K562 (cell line): Measurements from ENCODE around the gene SGK1. TPM values are rescaled to one million over a fixed set of nuclear protein-coding genes. Genes with fewer than 3 reads are reported as not detected.

ENCODE experiments used
- BRD9 ChIP-seq: fragments of 450-650 bp; IDR thresholded peaks from 2 replicates; pipeline ENCODE4 v1.6.1; 2018; ENCODE audit warnings: low read depth; ENCODE audit not compliant: partially characterized antibody
- CBX2 ChIP-seq: fragments of 200-600 bp; sonication (generic); IDR thresholded peaks from one replicate; pipeline ENCODE4 v1.6.1; 2012; ENCODE audit warnings: mild to moderate bottlenecking, low read length, inconsistent platforms; ENCODE audit not compliant: insufficient read depth, poor library complexity, severe bottlenecking
- EP300 ChIP-seq: IDR thresholded peaks from 2 replicates; pipeline ENCODE4 v1.6.1; 2012; ENCODE audit warnings: low read length, improper control_type of control experiment
- ETS2 ChIP-seq: IDR thresholded peaks from 2 replicates; pipeline ENCODE4 v1.6.1; 2016; ENCODE audit warnings: borderline replicate concordance, missing genetic modification characterization, mild to moderate bottlenecking, moderate library complexity, missing compliant biosample characterization; ENCODE audit not compliant: poor library complexity, severe bottlenecking
- FOXO4 ChIP-seq: fragments of 450-650 bp; formaldehyde crosslinking; IDR thresholded peaks from 2 replicates; pipeline ENCODE4 v1.4.0; 2020; ENCODE audit warnings: mild to moderate bottlenecking, moderate library complexity
- GABPA ChIP-seq: fragments of 200-800 bp; sonication (Bioruptor generic); conservative IDR thresholded peaks from 2 replicates; pipeline ENCODE4 v1.6.1; 2016; ENCODE audit warnings: low read depth, missing genetic modification characterization, missing compliant biosample characterization
- HDAC2 ChIP-seq: fragments of 450-650 bp; IDR thresholded peaks from 2 replicates; pipeline ENCODE4 v1.6.1; 2016; ENCODE audit warnings: mild to moderate bottlenecking
- HEY1 ChIP-seq: fragments of 250-450 bp; sonication (Bioruptor Pico); IDR thresholded peaks from 2 replicates; pipeline ENCODE4 v1.5.0; 2020; ENCODE audit warnings: mild to moderate bottlenecking, moderate library complexity, borderline replicate concordance
- KHSRP ChIP-seq: fragments of 450-650 bp; IDR thresholded peaks from 2 replicates; pipeline ENCODE4 v1.6.1; 2017
- MCM3 ChIP-seq: fragments of 450-650 bp; IDR thresholded peaks from 2 replicates; pipeline ENCODE4 v1.6.1; 2016
- MECOM ChIP-seq: fragments of 250-450 bp; sonication (Bioruptor Pico); IDR thresholded peaks from 2 replicates; pipeline ENCODE4 v1.8.0; 2022; ENCODE audit warnings: inconsistent platforms
- MEIS2 ChIP-seq: fragments of 450-650 bp; IDR thresholded peaks from 2 replicates; pipeline ENCODE4 v1.6.1; 2014; ENCODE audit warnings: mild to moderate bottlenecking; ENCODE audit not compliant: partially characterized antibody
- MTA3 ChIP-seq: fragments of 450-650 bp; formaldehyde crosslinking; IDR thresholded peaks from 2 replicates; pipeline ENCODE4 v1.6.1; 2017; ENCODE audit warnings: mild to moderate bottlenecking, borderline replicate concordance
- MYC ChIP-seq, 2 experiments: fragments of 250-450 bp in 1 of 2; sonication (Bioruptor Pico) in 1 of 2; IDR thresholded peaks; 2 replicates each; pipeline versions ENCODE4 v1.5.1 to v1.6.1; 2012 to 2021; ENCODE audit warnings: low read depth in 2 of 2, borderline replicate concordance in 1 of 2, improper control_type of control experiment in 1 of 2, low read length in 1 of 2, mild to moderate bottlenecking in 1 of 2, moderate library complexity in 1 of 2
- NFE2 ChIP-seq: IDR thresholded peaks from 2 replicates; pipeline ENCODE4 v1.6.1; 2014; ENCODE audit warnings: antibody characterized with exemption, low read depth
- PHF21A ChIP-seq: fragments of 450-650 bp; IDR thresholded peaks from 2 replicates; pipeline ENCODE4 v1.6.1; 2017; ENCODE audit warnings: low read depth, borderline replicate concordance
- POLR2AphosphoS5 ChIP-seq: IDR thresholded peaks from 2 replicates; pipeline ENCODE4 v1.6.1; 2011; ENCODE audit warnings: mild to moderate bottlenecking, low read depth, low read length, moderate library complexity; ENCODE audit not compliant: control insufficient read depth, insufficient read depth
- RBM34 ChIP-seq: fragments of 200-400 bp; formaldehyde crosslinking; IDR thresholded peaks from 2 replicates; pipeline ENCODE4 v1.6.1; 2018; ENCODE audit warnings: low read length, borderline replicate concordance; ENCODE audit not compliant: insufficient read depth
- SETDB1 ChIP-seq: IDR thresholded peaks from one replicate; pipeline ENCODE4 v1.6.1; 2012; ENCODE audit warnings: low read length, control low read depth, inconsistent platforms
- SOX6 ChIP-seq: fragments of 450-650 bp; IDR thresholded peaks from 2 replicates; pipeline ENCODE4 v1.6.1; 2014; ENCODE audit warnings: mild to moderate bottlenecking
- STAG1 ChIP-seq: sonication (generic); formaldehyde crosslinking; IDR thresholded peaks from 2 replicates; pipeline ENCODE4 v1.5.0; 2020; ENCODE audit warnings: missing genetic modification reagents, borderline replicate concordance
- USF2 ChIP-seq: sonication (generic); formaldehyde crosslinking; IDR thresholded peaks from 2 replicates; pipeline ENCODE4 v1.5.0; 2020; ENCODE audit warnings: missing genetic modification reagents
- ZEB2 ChIP-seq: fragments of 450-650 bp; IDR thresholded peaks from 2 replicates; pipeline ENCODE4 v1.6.1; 2016
- ZNF239 ChIP-seq: fragments of 250-450 bp; sonication (Bioruptor Pico); IDR thresholded peaks from 2 replicates; pipeline ENCODE4 v1.4.0; 2020; ENCODE audit warnings: mild to moderate bottlenecking
- ZNF445 ChIP-seq: fragments of 250-450 bp; sonication (Bioruptor Pico); IDR thresholded peaks from 2 replicates; pipeline ENCODE4 v1.4.0; 2020; ENCODE audit warnings: low read depth, mild to moderate bottlenecking, moderate library complexity
- ZNF449 ChIP-seq: fragments of 250-450 bp; sonication (Bioruptor Pico); IDR thresholded peaks from 2 replicates; pipeline ENCODE4 v1.8.0; 2022; ENCODE audit warnings: moderate library complexity, mild to moderate bottlenecking, inconsistent platforms
- ZNF695 ChIP-seq: fragments of 450-650 bp; formaldehyde crosslinking; IDR thresholded peaks from 2 replicates; pipeline ENCODE4 v1.4.0; 2020; ENCODE audit warnings: mild to moderate bottlenecking, moderate library complexity
- ZNF830 ChIP-seq: fragments of 250-450 bp; sonication (Bioruptor Pico); IDR thresholded peaks from 2 replicates; pipeline ENCODE4 v1.5.0; 2021; ENCODE audit warnings: mild to moderate bottlenecking
- polyA plus RNA-seq, 8 experiments: library from polyadenylated mRNA; depleted of rRNA in 4 of 8; stranded (reverse) in 5 of 8; unstranded in 3 of 8; fragments of >200 nt; fragmentation: Nextera tagmentation in 2 of 8; fragmentation: Illumina TruSeq in 1 of 8; extraction: Ambion mirVana in 2 of 8; extraction: Trizol in 1 of 8; gene quantifications; 2 replicates each; pipeline versions ENCODE4 v1.2.1 to v1.2.3, GENCODE V29; 2011 to 2014; ENCODE audit warnings: inconsistent platforms in 1 of 8, missing spikeins in 1 of 8
- total RNA-seq, 7 experiments: library from RNA; depleted of rRNA in 6 of 7; stranded (reverse); fragments of >200 nt in 6 of 7; fragmentation: Illumina TruSeq in 2 of 7; extraction: Trizol in 2 of 7; gene quantifications; 2 replicates each; pipeline versions ENCODE4 v1.2.1 to v1.2.3, GENCODE V29; 2011 to 2021; ENCODE audit warnings: low replicate concordance in 1 of 7

SGK1 gene
- total and polyA plus RNA-seq, 9 of the 15 experiments (the other 6 are each of a cell fraction or from before 2014, with no cell fraction given): 3.5 to 7.2 (median 3.9) TPM

GRCh38 chr6:134315189-134315588, 2.7 kb downstream of the SGK1 start (continued):
- TF ChIP-seq USF2 (no peak), ZNF695 (CRISPR knock-in tag) (no peak), STAG1 (CRISPR knock-in tag) (no peak), PHF21A (no peak), RBM34 (no peak), MYC (IDR thresholded peaks at IDR 0.05; ENCODE audit: low read depth, low read length) (no peak), MYC (CRISPR knock-in tag; IDR thresholded peaks at IDR 0.05; ENCODE audit: borderline replicate concordance, low read depth) (no peak), SOX6 (peak; percentile 66), KHSRP (no peak), HDAC2 (peak; percentile 26; the same call in 1 of the 2 replicates), NFE2 (peak; percentile 65; the same call in 1 of the 2 replicates), MCM3 (no peak), ZNF239 (no peak), ZNF449 (CRISPR knock-in tag) (no peak), MTA3 (peak; percentile 59; the same call in 1 of the 2 replicates), MECOM (CRISPR knock-in tag) (peak; percentile 46; the same call in 1 of the 2 replicates), ZNF830 (CRISPR knock-in tag) (no peak), GABPA (tag) (0 out of 2 replicates have a peak, but pooled peaks have one; percentile 19), POLR2AphosphoS5 (peak; percentile 74), ZNF445 (CRISPR knock-in tag) (no peak), ETS2 (tag) (no peak), EP300 (peak; percentile 95), SETDB1 (no peak), FOXO4 (CRISPR knock-in tag) (no peak), BRD9 (no peak), CBX2 (no peak), HEY1 (CRISPR knock-in tag) (no peak), ZEB2 (peak; percentile 69; the same call in 1 of the 2 replicates), MEIS2 (peak; percentile 39)
